GM12878 (cell line): ENCODE measurements around the gene THAP11. TPM values are rescaled to one million over a fixed set of nuclear protein-coding genes. Genes with fewer than 3 reads are reported as not detected.

Source experiments
- ATAC-seq: fragments of 200-7000 bp; cut with Tn5 transposase; 3 replicates; pipeline ENCODE4 v1.9.1; 2020; ENCODE audit warnings: mild to moderate bottlenecking, moderate library complexity
- BruUV-seq: library from RNA; stranded (reverse); fragments of 400-500 nt; replicated peaks from 2 replicates; lab custom pipeline; 2021; lab: Mats Ljungman, UMichigan
- CTCF ChIA-PET: fragments of 300-600 bp; sonication (Branson Sonifier 250); formaldehyde crosslinking; extraction: SDS; loops from one replicate; lab custom pipeline; 2021; ENCODE audit warnings: inconsistent platforms; lab: Yijun Ruan, JAX
- POLR2A ChIA-PET: fragments of 350-600 bp; formaldehyde crosslinking; extraction: SDS; loops from one replicate; lab custom pipeline; 2021; ENCODE audit warnings: inconsistent platforms; lab: Charles Lee
- RAD21 ChIA-PET: fragments of 300-600 bp; sonication (Branson Sonifier 250); formaldehyde crosslinking; loops from one replicate; lab custom pipeline; 2023; ENCODE audit warnings: antibody characterized with exemption; ENCODE audit not compliant: unreplicated experiment; lab: Charles Lee
- SMC1A ChIA-PET: fragments of 300-600 bp; sonication (Branson Sonifier 250); formaldehyde crosslinking; loops from one replicate; lab custom pipeline; 2023; ENCODE audit not compliant: unreplicated experiment, uncharacterized antibody; lab: Charles Lee
- DNase-seq: peaks from one replicate; pipeline ENCODE4 v3.0.0-alpha.2; 2011; ENCODE audit warnings: low read depth, low spot score
- FAIRE-seq: peaks from 3 replicates; lab custom pipeline; 2011; peaks lifted over from hg19 to GRCh38; lab: Jason Lieb, UNC
- H2AFZ ChIP-seq: 2 replicates; pipeline ENCODE4 v1.6.0; 2011; ENCODE audit warnings: low read depth, low read length, control low read depth; ENCODE audit not compliant: control insufficient read depth
- H3K27ac ChIP-seq: 2 replicates; pipeline ENCODE4 v1.5.1; 2011; ENCODE audit warnings: control low read depth; ENCODE audit not compliant: control insufficient read depth, insufficient read depth
- H3K27me3 ChIP-seq, 2 experiments: replicated peaks in 1 of 2; 2 replicates each; pipeline versions ENCODE4 v1.6.0 to v1.6.1; 2011; ENCODE audit warnings: low read length in 1 of 2; ENCODE audit not compliant: control insufficient read depth in 2 of 2, insufficient read depth in 2 of 2
- H3K36me3 ChIP-seq, 2 experiments: 2 replicates each; pipeline ENCODE4 v1.5.1; 2011; ENCODE audit warnings: low read length in 1 of 2; ENCODE audit not compliant: control insufficient read depth in 2 of 2, insufficient read depth in 2 of 2
- H3K4me1 ChIP-seq: 2 replicates; pipeline ENCODE4 v1.6.1; 2011; ENCODE audit warnings: mild to moderate bottlenecking, low read length, moderate library complexity, mixed read lengths; ENCODE audit not compliant: control insufficient read depth, insufficient read depth
- H3K4me2 ChIP-seq: 2 replicates; pipeline ENCODE4 v1.6.0; 2011; ENCODE audit warnings: control low read depth; ENCODE audit not compliant: control insufficient read depth, insufficient read depth
- H3K4me3 ChIP-seq: fragments of 200-600 bp; sonication (generic); 2 replicates; pipeline ENCODE4 v1.5.1; 2016
- H3K79me2 ChIP-seq: 2 replicates; pipeline ENCODE4 v1.6.0; 2011; ENCODE audit warnings: low read length; ENCODE audit not compliant: control insufficient read depth, insufficient read depth
- H3K9ac ChIP-seq: 2 replicates; pipeline ENCODE4 v1.8.0; 2011; ENCODE audit warnings: low read length, control low read depth, mixed read lengths; ENCODE audit not compliant: control insufficient read depth, insufficient read depth
- H3K9me3 ChIP-seq: replicated peaks from 3 replicates; pipeline ENCODE4 v1.5.1; 2011; ENCODE audit warnings: mild to moderate bottlenecking, low read length; ENCODE audit not compliant: control insufficient read depth, insufficient read depth
- H4K20me1 ChIP-seq: 2 replicates; pipeline ENCODE4 v1.6.0; 2011; ENCODE audit not compliant: control insufficient read depth, insufficient read depth
- DPF2 ChIP-seq: fragments of 450-650 bp; IDR thresholded peaks from 2 replicates; pipeline ENCODE4 v1.6.1; 2017; ENCODE audit warnings: mild to moderate bottlenecking
- ESRRA ChIP-seq: IDR thresholded peaks from 2 replicates; pipeline ENCODE4 v1.6.1; 2012; ENCODE audit warnings: mild to moderate bottlenecking, low read length, improper control_type of control experiment
- HDGF ChIP-seq: fragments of 450-650 bp; IDR thresholded peaks from 2 replicates; pipeline ENCODE4 v1.6.1; 2016; ENCODE audit warnings: antibody characterized with exemption
- POLR2AphosphoS2 ChIP-seq: IDR thresholded peaks from 2 replicates; pipeline ENCODE4 v1.6.1; 2011; ENCODE audit warnings: low read depth, mild to moderate bottlenecking, low read length, improper control_type of control experiment, moderate library complexity
- RELB ChIP-seq: fragments of 450-650 bp; IDR thresholded peaks from 2 replicates; pipeline ENCODE4 v1.6.1; 2017; ENCODE audit warnings: low read depth, mild to moderate bottlenecking, moderate library complexity
- ZBTB40 ChIP-seq: fragments of 450-650 bp; IDR thresholded peaks from 2 replicates; pipeline ENCODE4 v1.6.1; 2016; ENCODE audit warnings: mild to moderate bottlenecking, moderate library complexity, borderline replicate concordance
- ZNF622 ChIP-seq: fragments of 450-650 bp; IDR thresholded peaks from 2 replicates; pipeline ENCODE4 v1.6.1; 2017; ENCODE audit warnings: mild to moderate bottlenecking, inconsistent platforms
- WGBS: methylation state at CpG from one replicate; pipeline ENCODE4 v1.1.6; 2016; ENCODE audit warnings: low lambda C conversion rate; ENCODE audit not compliant: insufficient replicate concordance, insufficient coverage; ENCODE audit errors: missing lambda C conversion rate; 5-methylcytosine and 5-hydroxymethylcytosine counted together
- in situ Hi-C: fragments of 300-500 bp; cut with MboI; formaldehyde crosslinking; loops from 9 replicates; pipeline ENCODE4 v1.14.3; 2018; ENCODE audit warnings: mixed read lengths
- intact Hi-C: fragments of 100-400 bp; cut with micrococcal nuclease; formaldehyde crosslinking; loops from one replicate; pipeline ENCODE4 v1.14.2; 2022; ENCODE audit not compliant: unreplicated experiment
- polyA plus RNA-seq, 11 experiments: library from polyadenylated mRNA; depleted of rRNA in 4 of 11; unstranded in 6 of 11; stranded (reverse) in 5 of 11; fragments of >200 nt; fragmentation: Nextera tagmentation in 4 of 11; fragmentation: Illumina TruSeq in 1 of 11; extraction: Ambion mirVana in 4 of 11; extraction: Trizol in 1 of 11; gene quantifications; 1 replicate in 1 of 11; 2 replicates in 10 of 11; pipeline versions ENCODE4 v1.2.1 to v1.2.3, GENCODE V29; 2011 to 2016; ENCODE audit warnings: inconsistent platforms in 2 of 11, missing spikeins in 2 of 11, low read depth in 1 of 11
- total RNA-seq, 4 experiments: library from RNA; depleted of rRNA in 3 of 4; stranded (reverse); fragments of >200 nt in 3 of 4; fragmentation: Illumina TruSeq in 1 of 4; extraction: Trizol in 1 of 4; gene quantifications; 2 replicates each; pipeline versions ENCODE4 v1.2.1 to v1.2.3, GENCODE V29; 2013 to 2021

THAP11 gene
- total and polyA plus RNA-seq, 10 of the 15 experiments (the other 5 are each of a cell fraction or from before 2014, with no cell fraction given), result 2.5 to 36.7 (median 21.4) TPM

GRCh38 chr16:67888331-67888730, 46.2 kb downstream of the THAP11 start (continued):
- TF ChIP-seq HDGF (no peak), DPF2 (no peak)
- TF ChIP-seq, all 136 proteins: peak for 0

- Histone ChIP-seq H3K9me3 (no peaks in the 10 kb centered on the region), H2AFZ (peak overlapping the region; percentile 90), H3K27ac (no peak overlapping the region), H3K9ac (0 out of 2 replicates have a peak overlapping the region, but pooled peaks have one; percentile 39), H4K20me1 (no peaks in the 10 kb centered on the region), H3K4me2 (peak overlapping the region; percentile 73), H3K4me1 (peaks cover 7% of the 10 kb centered on the region), H3K79me2 (peaks cover 24% of the 10 kb centered on the region), H3K36me3 (no peaks in the 10 kb centered on the region; a peak in 1 of 4 replicates), H3K4me3 (peak overlapping the region; percentile 62), H3K27me3 (no peaks in the 10 kb centered on the region)
- TSS peak; percentile 99 for BruUV-seq
- intact Hi-C loops (loop anchor here (5.0 kb wide), 1 partner anchor 35 kb away; no protein-coding TSS in a partner anchor), in situ Hi-C loops (no loop called here)
- FAIRE-seq (no peak), DNase-seq (no peak), ATAC-seq (no peak)
- TF ChIP-seq POLR2AphosphoS2 (no peak), ZNF622 (no peak), ESRRA (no peak), ZBTB40 (peak; percentile 73; the same call in 1 of the 2 replicates), RELB (no peak)
- ChIA-PET SMC1A (interaction anchor here (0.6 to 3.0 kb wide), 6 partner anchors 9 to 172 kb away, joined by 3 to 14 read pairs (median 3); no protein-coding TSS in a partner anchor), RAD21 (interaction anchor here (1.5 kb wide), 1 partner anchor 19 kb away, joined by 3 read pairs; no protein-coding TSS in a partner anchor), POLR2A (interaction anchor here (0.7 to 1.4 kb wide), 3 partner anchors 9 to 192 kb away, joined by 5 to 9 read pairs (median 6); no protein-coding TSS in a partner anchor), CTCF (interaction anchor here (1.0 to 3.4 kb wide), 5 partner anchors 8 to 335 kb away, joined by 3 to 27 read pairs (median 3); partner anchors contain the start of gene NRN1L)
- 87% methylated on average over 5 of the region's 5 CpGs for WGBS
These were observed 50.3 kb downstream of the THAP11 start for GRCh38 chr16:67892375-67892774.
